Skeletal muscle tissue (tissue), 4 donors: ENCODE results near the gene CREBZF. TPM values are rescaled to one million over a fixed set of nuclear protein-coding genes. Genes with fewer than 3 reads are reported as not detected.
"Not testable (repeated sequence)": the region's sequence is repeated elsewhere in the genome, so short reads cannot be mapped to it uniquely, and the experiment has no call there.

Experiments used
- H3K27ac ChIP-seq: one replicate; pipeline ENCODE4 v1.7.0; 2013; ENCODE audit warnings: mild to moderate bottlenecking, low read depth, low read length, inconsistent platforms
- H3K27me3 ChIP-seq, 3 donors: one replicate each; pipeline ENCODE4 v1.7.0; 2013; ENCODE audit warnings: low read length in 3 of 3; ENCODE audit not compliant: control insufficient read depth in 3 of 3, insufficient read depth in 3 of 3
- H3K36me3 ChIP-seq, 3 donors: one replicate each; pipeline ENCODE4 v1.7.0; 2013; ENCODE audit warnings: low read length in 3 of 3; ENCODE audit not compliant: control insufficient read depth in 3 of 3, insufficient read depth in 3 of 3
- H3K4me1 ChIP-seq, 3 donors: one replicate each; pipeline ENCODE4 v1.7.0; 2013; ENCODE audit warnings: low read length in 3 of 3, mild to moderate bottlenecking in 3 of 3; ENCODE audit not compliant: control insufficient read depth in 3 of 3, insufficient read depth in 3 of 3
- H3K4me3 ChIP-seq, 3 donors: one replicate each; pipeline ENCODE4 v1.7.0; 2013; ENCODE audit warnings: low read length in 3 of 3
- H3K9ac ChIP-seq, 3 donors: one replicate each; pipeline ENCODE4 v1.7.0; 2013; ENCODE audit warnings: low read length in 3 of 3, mild to moderate bottlenecking in 3 of 3, moderate library complexity in 2 of 3, low read depth in 1 of 3
- H3K9me3 ChIP-seq, 3 donors: one replicate each; pipeline ENCODE4 v1.7.0; 2013; ENCODE audit warnings: low read length in 3 of 3; ENCODE audit not compliant: control insufficient read depth in 3 of 3
- total RNA-seq: library from RNA; depleted of rRNA; stranded (reverse); fragments of >200 nt; gene quantifications from one replicate; pipeline ENCODE4 v1.2.3, GENCODE V29; 2014
- donor health status: Osteomylitis.

CREBZF gene
- total RNA-seq, 1 donor from 2014 or later, result 28.7 TPM

DNA sequence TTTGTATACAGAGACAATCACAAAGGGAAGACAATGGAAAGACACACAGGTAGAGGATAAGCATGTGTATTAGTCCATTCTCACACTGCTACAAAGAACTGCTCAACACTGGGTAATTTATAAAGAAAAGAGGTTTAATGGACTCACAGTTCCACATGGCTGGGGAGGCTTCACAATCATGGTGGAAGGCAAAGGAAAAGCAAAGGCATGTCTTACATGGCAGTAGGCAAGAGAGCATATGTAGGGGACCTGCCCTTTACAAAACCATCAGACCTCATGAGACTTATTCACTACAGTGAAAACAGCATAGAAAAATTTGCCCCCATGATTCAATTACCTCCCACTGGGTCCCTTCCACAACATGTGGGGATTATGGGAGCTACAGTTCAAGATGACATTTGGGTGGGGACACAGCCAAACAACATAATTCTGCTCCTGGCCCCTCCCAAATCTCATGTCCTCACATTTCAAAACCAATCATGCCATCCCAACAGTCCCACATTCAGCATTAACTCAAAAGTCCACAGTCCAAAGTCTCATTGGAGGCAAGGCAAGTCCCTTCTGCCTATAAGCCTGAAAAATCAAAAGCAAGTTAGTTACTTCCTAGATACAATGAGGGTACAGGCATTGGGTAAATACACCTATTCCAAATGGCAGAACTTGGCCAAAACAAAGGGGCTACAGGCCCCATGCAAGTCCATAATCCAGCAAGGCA lies 6.2 kb upstream of the CREBZF start:
- H3K27me3 ChIP-seq, H3K27ac ChIP-seq: not testable (repeated sequence)

DNA sequence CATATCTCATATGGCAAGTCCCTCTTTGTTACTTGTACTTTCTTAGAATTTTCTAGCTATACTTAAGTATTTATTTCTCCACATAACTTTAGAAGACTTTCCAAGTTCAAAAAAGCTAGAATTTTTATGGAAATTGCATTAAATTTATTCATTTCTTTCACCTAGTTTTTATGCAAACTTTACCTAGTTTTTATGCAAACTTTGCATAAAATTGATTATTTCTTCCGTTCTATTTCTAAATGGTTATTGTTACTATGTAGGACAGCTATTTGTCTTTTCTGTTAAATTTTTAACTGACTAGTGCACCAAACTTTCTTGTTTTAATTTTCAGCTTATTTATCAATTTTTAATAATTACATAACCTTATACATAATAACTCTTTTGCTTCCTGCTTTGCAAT lies 3.2 kb upstream of the CREBZF start:
- peaks cover 0 to under 1% (median 0%) of the 10 kb centered on the region in 3 donors for H3K36me3 ChIP-seq
- no peaks in the 10 kb centered on the region for H3K9me3 ChIP-seq
- no peaks in the 10 kb centered on the region for H3K27me3 ChIP-seq
- H3K9ac ChIP-seq, result no peak overlapping the region
- H3K4me3 ChIP-seq, result no peak overlapping the region
- H3K4me1 ChIP-seq, result peaks cover 2 to 5% (median 3%) of the 10 kb centered on the region in 3 donors
- H3K27ac ChIP-seq, result no peak overlapping the region

More for the DNA sequence above, 6.2 kb upstream of the CREBZF start:
- H3K9ac ChIP-seq, H3K36me3 ChIP-seq, H3K4me3 ChIP-seq, H3K9me3 ChIP-seq, H3K4me1 ChIP-seq: not testable (repeated sequence)

DNA sequence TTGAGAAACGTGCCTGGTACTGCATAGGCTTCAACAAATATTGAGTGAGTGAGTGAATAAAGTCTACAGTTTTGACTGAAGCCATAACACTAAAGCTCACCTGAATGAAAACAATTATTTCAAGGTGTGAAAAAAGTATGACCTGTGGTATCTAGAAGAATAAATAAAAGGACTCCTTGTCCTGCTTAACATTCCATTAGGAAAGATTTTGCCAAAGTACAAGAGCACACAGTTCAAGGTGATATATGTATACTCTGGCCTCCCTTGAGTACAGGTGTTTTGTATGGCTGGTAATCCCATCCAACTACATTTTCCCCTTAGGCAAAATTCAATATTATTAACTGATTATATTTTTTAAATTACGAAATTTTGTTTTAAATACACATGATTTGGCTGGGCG lies 1.8 kb upstream of the CREBZF start:
- Histone ChIP-seq H3K9ac (no peak overlapping the region), H3K27me3 (no peaks in the 10 kb centered on the region), H3K9me3 (no peaks in the 10 kb centered on the region), H3K4me3 (no peak overlapping the region), H3K27ac (no peak overlapping the region), H3K36me3 (peaks cover 0 to 3% (median 0%) of the 10 kb centered on the region in 3 donors), H3K4me1 (peaks cover 11 to 16% (median 13%) of the 10 kb centered on the region in 3 donors)

DNA sequence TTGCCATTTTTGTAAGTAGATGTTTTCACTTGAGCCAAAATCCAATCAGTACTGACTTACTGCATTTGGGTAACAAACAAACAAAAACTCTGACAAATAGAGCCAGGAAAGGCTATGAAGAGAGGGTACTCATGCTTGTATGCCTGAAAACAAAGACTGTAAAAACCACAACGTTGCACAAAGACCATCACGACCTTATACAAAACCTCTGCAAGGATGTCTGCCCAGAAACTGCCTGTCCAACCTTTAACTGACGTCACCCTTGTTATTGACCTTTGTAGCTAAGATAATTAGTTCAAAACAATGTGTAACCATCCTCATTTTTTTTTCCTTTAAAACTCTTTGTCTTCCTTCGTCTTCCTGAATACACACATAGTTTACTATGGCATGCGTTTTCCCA lies 804 bp upstream of the CREBZF start:
- Histone ChIP-seq H3K9me3 (no peaks in the 10 kb centered on the region), H3K27ac (peak overlapping the region; percentile 98), H3K36me3 (peaks cover 0 to 3% (median 2%) of the 10 kb centered on the region in 3 donors), H3K4me3 (peak overlapping the region in 2 of 3 donors; percentile 88 to 96), H3K9ac (no peak overlapping the region), H3K4me1 (peaks cover 11 to 26% (median 13%) of the 10 kb centered on the region in 3 donors), H3K27me3 (no peaks in the 10 kb centered on the region)

DNA sequence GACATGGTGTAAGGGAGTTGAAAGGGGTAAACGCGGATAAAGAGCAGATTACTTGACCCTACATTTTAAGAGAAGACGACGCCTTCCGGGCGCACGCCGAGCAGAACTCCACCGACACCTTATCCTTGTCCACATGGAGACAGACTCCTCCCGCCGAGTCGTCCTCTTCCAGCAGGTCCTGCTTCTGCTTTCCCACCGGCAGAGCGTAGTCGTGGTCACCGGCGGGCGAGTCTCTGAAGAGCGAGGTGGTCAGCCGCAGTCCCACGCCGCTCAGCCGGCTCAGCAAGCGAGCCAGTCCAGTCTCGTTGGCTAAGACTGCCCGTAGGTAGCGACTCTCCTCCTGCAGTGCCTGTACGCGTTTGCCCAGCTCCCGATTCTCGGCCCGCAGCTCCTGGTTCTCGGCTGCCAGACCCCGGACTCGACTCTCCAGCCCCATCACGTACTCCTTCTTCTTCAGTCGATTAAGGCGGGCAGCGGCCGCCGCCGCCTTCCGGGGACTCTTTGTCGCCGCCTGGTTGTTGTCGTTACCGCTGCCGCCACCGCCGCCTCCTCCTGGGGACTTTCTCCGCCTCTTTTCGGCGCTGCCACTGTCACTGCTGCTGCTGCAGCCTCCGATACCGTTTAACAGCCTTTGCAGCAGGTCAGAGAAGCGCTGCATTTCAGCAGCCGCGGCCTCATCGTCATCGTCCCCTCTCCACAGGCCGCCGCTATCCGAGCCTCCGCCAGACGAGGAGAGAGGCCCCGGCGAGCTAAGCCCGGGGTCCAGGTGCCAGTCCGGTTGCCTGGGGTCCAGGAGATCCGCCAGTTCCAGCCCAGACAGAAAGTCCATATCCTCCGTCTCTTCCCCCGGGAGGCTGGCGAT lies 945 bp downstream of the CREBZF start:
- H3K4me3 ChIP-seq, result peak overlapping the region; percentile 84 to 96 (median 88)
- no peaks in the 10 kb centered on the region for H3K9me3 ChIP-seq
- H3K27ac ChIP-seq, result peak overlapping the region; percentile 98
- peak overlapping the region; percentile 92 to 97 (median 96) for H3K9ac ChIP-seq
- H3K27me3 ChIP-seq, result no peaks in the 10 kb centered on the region
- peaks cover 14 to 36% (median 18%) of the 10 kb centered on the region in 3 donors for H3K4me1 ChIP-seq
- H3K36me3 ChIP-seq, result peaks cover 0 to 16% (median 7%) of the 10 kb centered on the region in 3 donors

DNA sequence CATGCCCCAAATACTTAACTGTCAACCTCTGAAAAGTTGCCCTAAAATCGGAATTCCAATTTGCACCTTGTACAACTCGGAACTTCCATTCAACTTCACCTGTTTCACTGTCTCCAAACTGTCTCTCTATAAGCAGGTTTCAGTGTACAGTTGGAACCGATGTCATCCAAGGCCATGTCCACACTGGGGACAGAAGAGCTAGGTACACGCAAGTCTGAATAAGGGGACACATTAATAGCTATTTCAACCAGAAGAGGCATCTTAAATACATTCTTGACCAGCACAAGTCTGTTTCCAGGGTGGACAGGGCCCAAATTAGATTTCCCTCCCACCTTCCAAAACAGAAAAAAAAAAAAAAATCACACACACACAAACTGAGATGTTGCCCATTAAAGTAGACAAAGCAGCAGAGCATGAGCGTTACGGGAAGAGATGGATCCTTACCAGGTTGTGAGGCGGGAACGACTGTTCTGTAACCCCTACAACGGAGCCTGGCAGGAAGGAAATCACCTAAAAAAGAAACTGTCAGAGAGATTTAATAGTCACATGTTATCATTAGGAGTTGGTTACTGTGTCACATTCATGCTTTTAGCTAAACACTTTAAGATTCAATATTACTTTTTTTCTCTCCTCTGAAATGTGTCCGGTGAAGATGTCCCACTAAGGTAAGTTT lies 1.7 kb downstream of the CREBZF start:
- H3K4me3 ChIP-seq, result peak overlapping the region; percentile 84 to 96 (median 88)
- peaks cover 14 to 36% (median 18%) of the 10 kb centered on the region in 3 donors for H3K4me1 ChIP-seq
- H3K27me3 ChIP-seq, result no peaks in the 10 kb centered on the region
- H3K9ac ChIP-seq, result peak overlapping the region; percentile 92 to 97 (median 96)
- peaks cover 0 to 21% (median 7%) of the 10 kb centered on the region in 3 donors for H3K36me3 ChIP-seq
- no peaks in the 10 kb centered on the region for H3K9me3 ChIP-seq
- peak overlapping the region; percentile 98 for H3K27ac ChIP-seq

DNA sequence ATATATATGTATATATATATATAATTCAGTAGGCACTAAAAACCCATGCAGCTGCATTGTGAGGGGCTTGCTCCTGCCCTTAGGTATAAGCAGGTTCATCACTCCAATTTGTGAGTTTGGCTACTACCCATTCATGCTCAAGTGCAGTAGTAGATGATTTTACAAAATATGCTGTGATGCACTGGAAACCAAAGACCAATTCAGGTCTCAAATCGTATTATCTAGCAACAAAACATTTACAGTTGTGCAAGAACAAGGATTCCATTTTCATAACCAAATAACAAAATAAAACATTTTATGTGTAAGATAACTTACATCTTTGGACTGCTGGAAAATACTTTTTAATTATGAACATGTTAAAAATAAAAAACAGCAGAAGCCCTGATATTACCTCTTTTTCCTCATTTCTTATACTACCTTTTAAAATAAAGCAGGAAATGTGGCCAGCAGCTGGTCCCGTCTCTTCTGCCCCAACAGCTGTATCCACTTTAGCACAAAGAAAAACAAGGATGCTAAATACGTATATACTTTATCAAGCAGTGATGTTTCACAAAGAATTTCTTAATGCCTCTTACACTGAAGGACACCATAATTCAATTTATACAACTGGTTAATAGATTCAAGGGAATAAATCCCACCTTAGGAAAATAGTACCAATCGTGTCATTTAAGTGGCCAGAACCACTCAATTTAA lies 2.8 kb downstream of the CREBZF start:
- Histone ChIP-seq H3K27ac (no peak overlapping the region), H3K36me3 (peaks cover 0 to 24% (median 7%) of the 10 kb centered on the region in 3 donors), H3K4me3 (peak overlapping the region; percentile 23 to 96 (median 88)), H3K9ac (peak overlapping the region; percentile 1 to 92 (median 51)), H3K9me3 (no peaks in the 10 kb centered on the region), H3K4me1 (peaks cover 14 to 36% (median 18%) of the 10 kb centered on the region in 3 donors), H3K27me3 (no peaks in the 10 kb centered on the region)

DNA sequence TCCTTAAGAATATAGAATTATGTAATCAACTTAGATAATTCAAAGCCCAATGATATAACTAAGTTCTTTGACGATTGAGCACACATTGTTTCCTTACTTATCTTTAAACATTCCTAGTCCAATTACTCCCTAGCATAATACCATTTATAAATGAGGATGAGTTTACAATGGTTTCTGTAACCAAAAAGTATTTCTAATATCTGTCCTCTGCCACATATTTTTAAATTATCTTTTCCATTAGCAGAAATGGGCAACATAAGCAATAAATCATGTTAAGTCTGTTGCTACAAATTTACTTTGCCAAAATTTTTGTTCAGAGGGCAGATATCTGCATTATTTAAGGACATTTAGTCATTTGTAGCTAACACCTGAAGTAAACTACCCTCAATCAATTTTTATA lies 6.7 kb downstream of the CREBZF start:
- Histone ChIP-seq H3K4me3 (no peak overlapping the region), H3K27ac (no peak overlapping the region), H3K9ac (no peak overlapping the region), H3K9me3 (no peaks in the 10 kb centered on the region), H3K4me1 (peaks cover 12 to 32% (median 16%) of the 10 kb centered on the region in 3 donors), H3K27me3 (no peaks in the 10 kb centered on the region), H3K36me3 (peaks cover 0 to 35% (median 28%) of the 10 kb centered on the region in 3 donors)

DNA sequence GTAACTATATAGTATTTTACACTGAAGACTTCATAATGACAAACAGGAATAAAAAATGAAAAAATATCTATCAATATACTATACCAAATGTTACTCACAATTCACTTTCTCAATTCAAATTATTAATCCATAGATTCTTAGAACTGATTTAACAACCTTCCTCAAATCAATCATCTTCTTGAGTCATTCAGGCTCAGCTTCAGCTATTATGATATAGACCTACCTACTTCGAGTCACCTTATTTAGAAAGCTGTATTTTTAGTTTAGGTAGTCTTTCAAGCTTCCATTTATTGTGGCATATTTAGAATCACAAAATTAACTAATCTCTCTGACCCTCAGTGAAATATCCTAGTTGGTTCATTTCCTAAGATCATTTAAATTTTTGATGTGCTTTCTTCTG lies 8.2 kb downstream of the CREBZF start:
- H3K27me3 ChIP-seq, result no peaks in the 10 kb centered on the region
- H3K36me3 ChIP-seq, result peaks cover 0 to 36% (median 25%) of the 10 kb centered on the region in 3 donors
- no peak overlapping the region for H3K9ac ChIP-seq
- H3K27ac ChIP-seq, result no peak overlapping the region
- H3K4me1 ChIP-seq, result peaks cover 5 to 21% (median 6%) of the 10 kb centered on the region in 3 donors
- no peaks in the 10 kb centered on the region for H3K9me3 ChIP-seq
- no peak overlapping the region for H3K4me3 ChIP-seq
